Measurements from ENCODE around the gene PPP2R2C. TPM values are rescaled to one million over a fixed set of nuclear protein-coding genes. Genes with fewer than 3 reads are reported as not detected.

The PPP2R2C gene
- total RNA-seq, 1 experiment from 2014 or later: 32.9 TPM

DNA sequence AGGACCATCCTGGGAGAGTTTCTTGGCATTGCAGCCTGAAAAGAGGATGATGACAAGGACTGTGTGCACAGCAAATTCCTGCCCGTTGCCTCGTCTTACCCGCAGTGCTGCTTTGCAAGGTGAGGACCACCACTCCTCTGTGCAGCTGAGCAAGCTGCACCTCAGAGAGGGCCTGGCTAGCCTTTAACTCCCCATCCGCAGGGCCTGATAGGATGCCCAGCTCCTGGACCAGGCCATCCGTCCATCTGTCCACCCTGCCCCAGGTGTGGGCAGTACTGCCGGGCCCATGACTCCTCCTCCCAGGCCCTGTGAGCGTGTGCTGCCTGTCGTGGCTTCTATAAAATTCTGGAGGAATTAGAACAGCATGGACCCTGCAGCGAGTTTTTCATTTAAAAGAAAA lies 43.9 kb upstream of the PPP2R2C start:
- Histone ChIP-seq H3K9ac (ENCODE audit: low read length) (no peak overlapping the region), H3K4me3 (replicated peaks in 1 of 2; ENCODE audit: low read depth in 1 of 2, low read length in 2 of 2) (no peak overlapping the region), H3K27me3 (ENCODE audit: insufficient read depth, low read length) (no peaks in the 10 kb centered on the region), H3K27ac (ENCODE audit: low read depth, low read length) (no peak overlapping the region), H3K4me1 (ENCODE audit: control insufficient read depth in 1 of 2, insufficient read depth in 2 of 2, low read length in 2 of 2) (no peaks in the 10 kb centered on the region), H3K9me3 (ENCODE audit: control insufficient read depth in 1 of 2, insufficient read depth in 1 of 2, low read depth in 1 of 2, low read length in 2 of 2) (no peaks in the 10 kb centered on the region), H3K79me2 (ENCODE audit: insufficient read depth, low read length) (no peaks in the 10 kb centered on the region), H4K20me1 (ENCODE audit: insufficient read depth) (no peaks in the 10 kb centered on the region), H3K36me3 (ENCODE audit: control insufficient read depth in 1 of 2, insufficient read depth in 2 of 2, low read length in 2 of 2) (no peaks in the 10 kb centered on the region), H3K9me2 (ENCODE audit: insufficient read depth) (no peaks in the 10 kb centered on the region), H3K4me2 (ENCODE audit: low read length) (no peak overlapping the region), H2AFZ (ENCODE audit: low read depth, low read length, poor library complexity, severe bottlenecking) (no peak overlapping the region)
- BruUV-seq (replicated peaks): no TSS peak
- ATAC-seq (no peak), DNase-seq (ENCODE audit: low read depth, low spot score) (no peak)
- ChIA-PET CTCF (no interaction called here), POLR2A (no interaction called here), RAD21 (ENCODE audit: low non-redundant PET in 1 of 2, low total read pairs in 2 of 2, uncharacterized antibody in 2 of 2, unreplicated experiment in 2 of 2) (no interaction called here)
- TF ChIP-seq SRF (IDR thresholded peaks at IDR 0.05; ENCODE audit: low read depth): no peak
- TF ChIP-seq SIN3A (IDR thresholded peaks at IDR 0.05; ENCODE audit: low read depth): no peak
- no peak for TF ChIP-seq ZNF274 (IDR thresholded peaks at IDR 0.05; ENCODE audit: low read depth, low read length)
- TF ChIP-seq, protein P1, sequence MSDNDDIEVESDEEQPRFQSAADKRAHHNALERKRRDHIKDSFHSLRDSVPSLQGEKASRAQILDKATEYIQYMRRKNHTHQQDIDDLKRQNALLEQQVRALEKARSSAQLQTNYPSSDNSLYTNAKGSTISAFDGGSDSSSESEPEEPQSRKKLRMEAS (IDR thresholded peaks at IDR 0.05): no peak
- TF ChIP-seq, protein P2, sequence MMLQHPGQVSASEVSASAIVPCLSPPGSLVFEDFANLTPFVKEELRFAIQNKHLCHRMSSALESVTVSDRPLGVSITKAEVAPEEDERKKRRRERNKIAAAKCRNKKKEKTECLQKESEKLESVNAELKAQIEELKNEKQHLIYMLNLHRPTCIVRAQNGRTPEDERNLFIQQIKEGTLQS (IDR thresholded peaks at IDR 0.05): no peak
- TF ChIP-seq YY1 (IDR thresholded peaks at IDR 0.05; ENCODE audit: extremely low read depth, insufficient replicate concordance, low read depth, low read length): no peak
- TF ChIP-seq FOSL1 (IDR thresholded peaks at IDR 0.05; ENCODE audit: low read depth): no peak
- no peak for TF ChIP-seq ZFX (IDR thresholded peaks at IDR 0.05)
- no peak for TF ChIP-seq RAD21 (IDR thresholded peaks at IDR 0.05; ENCODE audit: low read depth)
- TF ChIP-seq, protein P3, sequence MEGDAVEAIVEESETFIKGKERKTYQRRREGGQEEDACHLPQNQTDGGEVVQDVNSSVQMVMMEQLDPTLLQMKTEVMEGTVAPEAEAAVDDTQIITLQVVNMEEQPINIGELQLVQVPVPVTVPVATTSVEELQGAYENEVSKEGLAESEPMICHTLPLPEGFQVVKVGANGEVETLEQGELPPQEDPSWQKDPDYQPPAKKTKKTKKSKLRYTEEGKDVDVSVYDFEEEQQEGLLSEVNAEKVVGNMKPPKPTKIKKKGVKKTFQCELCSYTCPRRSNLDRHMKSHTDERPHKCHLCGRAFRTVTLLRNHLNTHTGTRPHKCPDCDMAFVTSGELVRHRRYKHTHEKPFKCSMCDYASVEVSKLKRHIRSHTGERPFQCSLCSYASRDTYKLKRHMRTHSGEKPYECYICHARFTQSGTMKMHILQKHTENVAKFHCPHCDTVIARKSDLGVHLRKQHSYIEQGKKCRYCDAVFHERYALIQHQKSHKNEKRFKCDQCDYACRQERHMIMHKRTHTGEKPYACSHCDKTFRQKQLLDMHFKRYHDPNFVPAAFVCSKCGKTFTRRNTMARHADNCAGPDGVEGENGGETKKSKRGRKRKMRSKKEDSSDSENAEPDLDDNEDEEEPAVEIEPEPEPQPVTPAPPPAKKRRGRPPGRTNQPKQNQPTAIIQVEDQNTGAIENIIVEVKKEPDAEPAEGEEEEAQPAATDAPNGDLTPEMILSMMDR (IDR thresholded peaks at IDR 0.05 in 2 of 3, conservative IDR thresholded peaks at IDR 0.05 in 1 of 3; ENCODE audit: borderline replicate concordance in 1 of 3, insufficient read depth in 1 of 3, low read depth in 2 of 3, low read length in 2 of 3): no peak
- no peak for TF ChIP-seq EZH2 (IDR thresholded peaks at IDR 0.05)
- TF ChIP-seq JUND (IDR thresholded peaks at IDR 0.05): no peak
- TF ChIP-seq POLR2A (IDR thresholded peaks at IDR 0.05; ENCODE audit: borderline replicate concordance, extremely low read depth, insufficient read depth, insufficient read length): no peak
- TF ChIP-seq, protein P4, sequence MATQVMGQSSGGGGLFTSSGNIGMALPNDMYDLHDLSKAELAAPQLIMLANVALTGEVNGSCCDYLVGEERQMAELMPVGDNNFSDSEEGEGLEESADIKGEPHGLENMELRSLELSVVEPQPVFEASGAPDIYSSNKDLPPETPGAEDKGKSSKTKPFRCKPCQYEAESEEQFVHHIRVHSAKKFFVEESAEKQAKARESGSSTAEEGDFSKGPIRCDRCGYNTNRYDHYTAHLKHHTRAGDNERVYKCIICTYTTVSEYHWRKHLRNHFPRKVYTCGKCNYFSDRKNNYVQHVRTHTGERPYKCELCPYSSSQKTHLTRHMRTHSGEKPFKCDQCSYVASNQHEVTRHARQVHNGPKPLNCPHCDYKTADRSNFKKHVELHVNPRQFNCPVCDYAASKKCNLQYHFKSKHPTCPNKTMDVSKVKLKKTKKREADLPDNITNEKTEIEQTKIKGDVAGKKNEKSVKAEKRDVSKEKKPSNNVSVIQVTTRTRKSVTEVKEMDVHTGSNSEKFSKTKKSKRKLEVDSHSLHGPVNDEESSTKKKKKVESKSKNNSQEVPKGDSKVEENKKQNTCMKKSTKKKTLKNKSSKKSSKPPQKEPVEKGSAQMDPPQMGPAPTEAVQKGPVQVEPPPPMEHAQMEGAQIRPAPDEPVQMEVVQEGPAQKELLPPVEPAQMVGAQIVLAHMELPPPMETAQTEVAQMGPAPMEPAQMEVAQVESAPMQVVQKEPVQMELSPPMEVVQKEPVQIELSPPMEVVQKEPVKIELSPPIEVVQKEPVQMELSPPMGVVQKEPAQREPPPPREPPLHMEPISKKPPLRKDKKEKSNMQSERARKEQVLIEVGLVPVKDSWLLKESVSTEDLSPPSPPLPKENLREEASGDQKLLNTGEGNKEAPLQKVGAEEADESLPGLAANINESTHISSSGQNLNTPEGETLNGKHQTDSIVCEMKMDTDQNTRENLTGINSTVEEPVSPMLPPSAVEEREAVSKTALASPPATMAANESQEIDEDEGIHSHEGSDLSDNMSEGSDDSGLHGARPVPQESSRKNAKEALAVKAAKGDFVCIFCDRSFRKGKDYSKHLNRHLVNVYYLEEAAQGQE (IDR thresholded peaks at IDR 0.05; ENCODE audit: low read depth): no peak
- TF ChIP-seq SP1 (IDR thresholded peaks at IDR 0.05; ENCODE audit: low read depth): no peak
- TF ChIP-seq TCF7L2 (IDR thresholded peaks at IDR 0.05; ENCODE audit: borderline replicate concordance, extremely low read depth, insufficient read depth, insufficient read length): no peak
- TF ChIP-seq POLR2AphosphoS5 (IDR thresholded peaks at IDR 0.05; ENCODE audit: low read depth, low read length): no peak
- no peak for TF ChIP-seq CBX3 (IDR thresholded peaks at IDR 0.05; ENCODE audit: low read depth)
- intact Hi-C loops (cut with micrococcal nuclease): no loop called here

All from HCT116 (cell line).